Body of pancreas (tissue), 4 donors: ENCODE results near the gene REXO4. TPM values are rescaled to one million over a fixed set of nuclear protein-coding genes. Genes with fewer than 3 reads are reported as not detected.
"Not testable (repeated sequence)": the region's sequence is repeated elsewhere in the genome, so short reads cannot be mapped to it uniquely, and the experiment has no call there.

Experiments
- ATAC-seq: fragments of 150-250 bp; one replicate; pipeline ENCODE4 v1.9.1; 2016
- DNase-seq, 4 donors: peaks; one replicate each; pipeline ENCODE4 v3.0.0-alpha.2; 2019
- H3K27ac ChIP-seq, 4 donors: fragments of 200-600 bp; sonication (generic); 1 replicate in 3 of 4; 2 replicates in 1 of 4; pipeline versions ENCODE4 v1.5.1 to v1.6.1; 2016 to 2019; ENCODE audit warnings: mild to moderate bottlenecking in 1 of 4, mixed read lengths in 1 of 4, moderate library complexity in 1 of 4
- H3K27me3 ChIP-seq, 2 donors: fragments of 200-600 bp; sonication (generic); one replicate each; pipeline ENCODE4 v1.6.0; 2016; ENCODE audit warnings: mild to moderate bottlenecking in 1 of 2
- H3K36me3 ChIP-seq, 2 donors: fragments of 200-600 bp; sonication (generic); replicated peaks in 1 of 2; 2 replicates each; pipeline ENCODE4 v1.5.1; 2016; ENCODE audit warnings: low read depth in 2 of 2; ENCODE audit not compliant: insufficient read depth in 1 of 2
- H3K4me1 ChIP-seq: fragments of 200-600 bp; sonication (generic); one replicate; pipeline ENCODE4 v1.6.0; 2016
- H3K4me3 ChIP-seq, 2 donors: fragments of 200-600 bp; sonication (generic); 1 replicate in 1 of 2; 2 replicates in 1 of 2; pipeline ENCODE4 v1.5.1; 2016 to 2019
- H3K9me3 ChIP-seq, 3 donors: fragments of 200-600 bp; sonication (generic); 1 replicate in 2 of 3; 2 replicates in 1 of 3; pipeline ENCODE4 v1.5.1; 2016
- POLR2A ChIP-seq, 3 donors: fragments of 450-650 bp; IDR thresholded peaks; one replicate each; pipeline ENCODE4 v1.6.1; 2016; ENCODE audit warnings: antibody characterized with exemption in 3 of 3, mild to moderate bottlenecking in 2 of 3
- WGBS, 2 donors: methylation state at CpG; one replicate each; pipeline ENCODE4 v1.1.5; 2017; 5-methylcytosine and 5-hydroxymethylcytosine counted together
- intact Hi-C: fragments of 100-400 bp; cut with DNase I; formaldehyde crosslinking; loops from one replicate; pipeline ENCODE4 v1.15.1; 2023
- total RNA-seq, 2 donors: library from RNA; depleted of rRNA; stranded (reverse); fragments of >200 nt; gene quantifications; one replicate each; pipeline ENCODE4 v1.1.0, GENCODE V29; 2016
- TF ChIP-seq, protein P1 (sequence below), 7 experiments: fragments of 450-650 bp in 4 of 7; fragments of 200-600 bp in 3 of 7; sonication (generic) in 3 of 7; IDR thresholded peaks; one replicate each; pipeline ENCODE4 v1.5.1; 2016 to 2019; ENCODE audit warnings: antibody characterized with exemption in 7 of 7

Gene REXO4
- total RNA-seq, 2 donors from 2014 or later: 15.6 to 21.8 TPM

DNA sequence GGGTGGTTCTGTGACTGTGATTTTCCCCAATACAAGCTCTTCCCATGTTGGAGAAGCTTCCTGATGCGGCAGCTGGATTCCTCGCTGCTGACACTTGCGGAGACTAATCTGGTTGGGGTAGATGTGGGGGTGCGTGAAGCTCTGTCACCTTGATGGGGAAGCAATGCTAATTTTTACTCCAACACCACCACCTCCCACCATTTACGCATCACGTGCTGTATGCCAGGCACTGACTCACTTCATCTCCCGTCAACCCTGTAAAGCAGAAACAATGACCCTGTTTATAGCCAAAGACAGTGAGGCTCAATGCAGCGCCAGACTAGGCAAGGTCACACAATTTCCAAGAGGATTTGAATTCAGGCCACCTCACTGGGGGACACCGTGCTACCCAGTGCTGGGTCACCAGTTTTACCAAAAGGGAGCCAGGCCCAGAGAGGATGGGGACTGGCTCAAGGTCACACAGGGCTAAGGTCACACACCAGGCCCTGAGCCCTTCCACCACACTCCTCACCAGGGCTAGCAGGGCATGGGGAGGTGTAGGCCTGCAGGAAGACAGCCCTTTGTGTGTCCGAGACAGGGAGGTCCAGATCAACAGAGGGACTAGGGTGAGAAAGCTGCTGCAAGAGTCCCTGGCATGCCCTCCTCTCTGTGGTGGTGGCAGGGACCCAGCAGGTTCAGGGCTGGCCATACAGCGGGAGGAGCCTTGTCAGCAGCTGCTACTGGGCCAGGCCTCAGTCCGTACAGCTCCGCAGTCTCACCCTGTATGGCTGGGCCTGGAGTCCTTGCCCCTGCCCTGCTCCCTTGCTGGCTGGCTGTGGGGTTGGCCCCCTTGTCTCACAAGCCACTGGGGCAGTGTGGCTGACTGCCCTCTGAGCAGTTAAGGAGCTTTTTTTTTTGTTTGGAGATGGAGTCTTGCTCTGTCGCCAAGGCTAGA is 38.4 kb downstream of the REXO4 start:
- DNase-seq (no peak), ATAC-seq (no peak)
- 91 to 96% methylated on average over 8 to 14 of the region's 14 CpGs for WGBS, 2 donors
- Histone ChIP-seq H3K4me3 (no peak overlapping the region), H3K27ac (no peak overlapping the region), H3K27me3 (no peaks in the 10 kb centered on the region), H3K9me3 (no peaks in the 10 kb centered on the region), H3K36me3 (no peaks in the 10 kb centered on the region), H3K4me1 (peaks cover 14% of the 10 kb centered on the region)
- intact Hi-C loops: no loop called here
- TF ChIP-seq, protein P1, sequence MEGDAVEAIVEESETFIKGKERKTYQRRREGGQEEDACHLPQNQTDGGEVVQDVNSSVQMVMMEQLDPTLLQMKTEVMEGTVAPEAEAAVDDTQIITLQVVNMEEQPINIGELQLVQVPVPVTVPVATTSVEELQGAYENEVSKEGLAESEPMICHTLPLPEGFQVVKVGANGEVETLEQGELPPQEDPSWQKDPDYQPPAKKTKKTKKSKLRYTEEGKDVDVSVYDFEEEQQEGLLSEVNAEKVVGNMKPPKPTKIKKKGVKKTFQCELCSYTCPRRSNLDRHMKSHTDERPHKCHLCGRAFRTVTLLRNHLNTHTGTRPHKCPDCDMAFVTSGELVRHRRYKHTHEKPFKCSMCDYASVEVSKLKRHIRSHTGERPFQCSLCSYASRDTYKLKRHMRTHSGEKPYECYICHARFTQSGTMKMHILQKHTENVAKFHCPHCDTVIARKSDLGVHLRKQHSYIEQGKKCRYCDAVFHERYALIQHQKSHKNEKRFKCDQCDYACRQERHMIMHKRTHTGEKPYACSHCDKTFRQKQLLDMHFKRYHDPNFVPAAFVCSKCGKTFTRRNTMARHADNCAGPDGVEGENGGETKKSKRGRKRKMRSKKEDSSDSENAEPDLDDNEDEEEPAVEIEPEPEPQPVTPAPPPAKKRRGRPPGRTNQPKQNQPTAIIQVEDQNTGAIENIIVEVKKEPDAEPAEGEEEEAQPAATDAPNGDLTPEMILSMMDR (IDR thresholded peaks at IDR 0.05): no peak
- no peak for TF ChIP-seq POLR2A (IDR thresholded peaks at IDR 0.05)

DNA sequence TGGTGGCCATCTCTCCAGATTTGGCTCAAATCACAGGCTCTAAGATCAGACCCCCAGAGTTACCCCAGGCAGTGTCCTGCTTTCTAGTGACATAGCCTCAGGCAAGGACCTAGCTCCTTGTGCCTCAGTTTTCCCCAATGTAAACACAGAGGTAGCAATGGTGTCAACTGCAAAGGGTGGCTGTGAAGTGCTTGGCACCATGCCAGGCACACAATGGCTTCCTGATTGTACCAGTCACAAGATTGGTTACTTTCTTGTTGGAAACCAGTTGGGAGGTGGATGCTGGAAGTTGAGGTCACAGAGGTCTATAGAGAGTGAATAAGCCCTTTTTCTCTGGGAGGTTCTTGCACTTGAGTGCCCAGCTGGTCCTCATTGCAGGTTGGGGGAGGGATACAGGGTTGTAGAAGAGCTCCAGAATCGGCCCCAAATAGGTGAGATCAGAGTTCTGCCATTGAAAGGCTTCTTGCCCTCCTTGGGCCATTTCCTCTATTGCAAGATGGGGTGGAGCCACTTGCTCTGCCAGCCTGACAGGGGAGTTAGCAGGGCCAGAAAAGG is 39.3 kb downstream of the REXO4 start:
- H3K27ac ChIP-seq: no peak overlapping the region
- intact Hi-C loops: no loop called here
- WGBS, 2 donors: 82% methylated on average over 1 of the region's 1 CpG
- H3K27me3 ChIP-seq: no peaks in the 10 kb centered on the region
- H3K36me3 ChIP-seq: no peaks in the 10 kb centered on the region
- ATAC-seq: no peak
- H3K4me3 ChIP-seq: no peak overlapping the region
- TF ChIP-seq, protein P1 (IDR thresholded peaks at IDR 0.05): no peak
- no peak for TF ChIP-seq POLR2A (IDR thresholded peaks at IDR 0.05)
- H3K9me3 ChIP-seq: no peaks in the 10 kb centered on the region
- no peak for DNase-seq
- H3K4me1 ChIP-seq: peaks cover 22% of the 10 kb centered on the region

DNA sequence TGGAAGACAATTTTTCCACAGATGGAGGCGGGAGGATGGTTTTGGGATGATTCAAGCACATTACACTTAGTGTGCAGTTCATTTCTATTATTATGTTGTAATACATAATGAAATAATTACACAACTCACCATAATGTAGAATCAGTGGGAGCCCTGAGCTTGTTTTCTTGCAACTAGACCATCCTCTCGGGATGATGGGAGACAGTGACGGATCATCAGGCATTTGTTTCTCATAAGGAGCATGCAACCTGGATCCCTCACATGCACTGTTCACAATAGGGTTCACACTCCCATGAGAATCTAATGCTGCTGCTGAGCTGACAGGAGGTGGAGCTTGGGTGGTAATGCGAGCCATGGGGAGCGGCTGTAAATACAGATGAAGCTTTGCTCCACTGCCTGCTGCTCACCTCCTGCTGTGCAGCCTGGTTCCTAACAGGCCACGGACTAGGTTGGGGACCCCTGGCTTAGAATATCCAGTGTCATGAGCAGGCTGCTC is 40.0 kb downstream of the REXO4 start:
- WGBS, 2 donors: 59 to 62% methylated on average over 6 of the region's 6 CpGs
- Histone ChIP-seq H3K36me3 (no peaks in the 10 kb centered on the region), H3K4me1 (peaks cover 29% of the 10 kb centered on the region), H3K9me3 (no peaks in the 10 kb centered on the region), H3K27ac (no peak overlapping the region), H3K27me3 (no peaks in the 10 kb centered on the region), H3K4me3 (no peak overlapping the region)
- intact Hi-C loops: no loop called here
- peak in 1 of 4 donors; percentile 45 for DNase-seq
- TF ChIP-seq, protein P1 (IDR thresholded peaks at IDR 0.05): no peak
- TF ChIP-seq POLR2A (IDR thresholded peaks at IDR 0.05): no peak
- ATAC-seq: no peak

DNA sequence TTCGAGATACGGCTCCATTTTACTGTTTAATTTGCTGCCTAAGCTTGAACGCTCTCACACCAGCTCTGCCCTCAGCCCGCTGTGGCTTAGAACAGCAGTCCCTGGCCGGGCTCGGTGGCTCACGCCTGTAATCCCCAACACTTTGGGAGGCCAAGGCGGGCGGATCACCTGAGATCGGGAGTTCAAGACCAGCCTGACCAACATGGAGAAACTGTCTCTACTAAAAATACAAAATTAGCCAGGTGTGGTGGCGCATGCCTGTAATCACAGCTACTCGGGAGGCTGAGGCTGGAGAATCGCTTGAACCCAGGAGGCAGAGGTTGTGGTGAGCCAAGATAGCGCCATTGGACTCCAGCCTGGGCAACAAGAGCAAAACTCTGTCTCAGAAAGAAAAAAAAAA is 40.5 kb downstream of the REXO4 start:
- H3K36me3 ChIP-seq, H3K27me3 ChIP-seq, H3K27ac ChIP-seq, DNase-seq, H3K4me3 ChIP-seq, intact Hi-C loops, ATAC-seq, H3K9me3 ChIP-seq: not testable (repeated sequence)
- peaks cover 34% of the 10 kb centered on the region for H3K4me1 ChIP-seq
- WGBS, 2 donors: 77 to 82% methylated on average over 14 of the region's 14 CpGs
